ENCODE results near the gene CRADD.

GRCh38 chr12:93719710-93720109 is 42.5 kb downstream of the CRADD start:
- no peak for TF ChIP-seq EZH2 (IDR thresholded peaks at IDR 0.05; ENCODE audit: insufficient read depth, poor library complexity, severe bottlenecking)
- TF ChIP-seq EZH2phosphoT487 (IDR thresholded peaks at IDR 0.05; ENCODE audit: insufficient read depth, low read depth), result no peak

Data from GM23248 (cell line).